K562 (cell line): Measurements from ENCODE around the gene GDF9. TPM values are rescaled to one million over a fixed set of nuclear protein-coding genes. Genes with fewer than 3 reads are reported as not detected.

Source experiments
- CAMTA2 ChIP-seq: fragments of 250-450 bp; sonication (Bioruptor Pico); conservative IDR thresholded peaks from 2 replicates; pipeline ENCODE4 v1.5.1; 2022
- CBFB ChIP-seq: sonication (generic); formaldehyde crosslinking; IDR thresholded peaks from 2 replicates; pipeline ENCODE4 v1.4.0; 2020; ENCODE audit warnings: mild to moderate bottlenecking, missing genetic modification reagents
- CEBPZ ChIP-seq: fragments of 150-350 bp; IDR thresholded peaks from 2 replicates; pipeline ENCODE4 v1.6.1; 2014; ENCODE audit warnings: low read depth, mild to moderate bottlenecking, low read length, borderline replicate concordance
- GATAD2B ChIP-seq: fragments of 450-650 bp; IDR thresholded peaks from 2 replicates; pipeline ENCODE4 v1.6.1; 2017; ENCODE audit warnings: mild to moderate bottlenecking, borderline replicate concordance
- JUND ChIP-seq, 2 experiments: IDR thresholded peaks; 2 replicates in 1 of 2; 3 replicates in 1 of 2; pipeline ENCODE4 v1.6.1; 2011; ENCODE audit warnings: borderline replicate concordance in 2 of 2, low read depth in 2 of 2, low read length in 2 of 2, improper control_type of control experiment in 1 of 2, missing biosample characterization in 1 of 2, missing genetic modification characterization in 1 of 2, missing genetic modification reagents in 1 of 2
- KAT7 ChIP-seq: sonication (generic); formaldehyde crosslinking; IDR thresholded peaks from 2 replicates; pipeline ENCODE4 v1.8.0; 2022; ENCODE audit warnings: missing genetic modification reagents, mild to moderate bottlenecking, borderline replicate concordance
- MECOM ChIP-seq: fragments of 250-450 bp; sonication (Bioruptor Pico); IDR thresholded peaks from 2 replicates; pipeline ENCODE4 v1.8.0; 2022; ENCODE audit warnings: inconsistent platforms
- NCOA6 ChIP-seq: fragments of 450-650 bp; IDR thresholded peaks from 2 replicates; pipeline ENCODE4 v1.6.1; 2017; ENCODE audit warnings: mild to moderate bottlenecking
- NFYB ChIP-seq: IDR thresholded peaks from 2 replicates; pipeline ENCODE4 v1.6.1; 2011; ENCODE audit warnings: mild to moderate bottlenecking, moderate library complexity; ENCODE audit not compliant: insufficient read length; ENCODE audit errors: extremely low read depth
- POLR2G ChIP-seq: fragments of 200-400 bp; formaldehyde crosslinking; IDR thresholded peaks from 2 replicates; pipeline ENCODE4 v1.6.1; 2017; ENCODE audit warnings: low read depth, mild to moderate bottlenecking, antibody characterized with exemption, low read length, moderate library complexity
- RBM34 ChIP-seq: fragments of 200-400 bp; formaldehyde crosslinking; IDR thresholded peaks from 2 replicates; pipeline ENCODE4 v1.6.1; 2018; ENCODE audit warnings: low read length, borderline replicate concordance; ENCODE audit not compliant: insufficient read depth
- SMAD2 ChIP-seq: fragments of 150-350 bp; IDR thresholded peaks from 2 replicates; pipeline ENCODE4 v1.6.1; 2014; ENCODE audit warnings: low read depth, mild to moderate bottlenecking, low read length
- SMARCC2 ChIP-seq: fragments of 450-650 bp; IDR thresholded peaks from 2 replicates; pipeline ENCODE4 v1.6.1; 2017; ENCODE audit warnings: antibody characterized with exemption, moderate library complexity, mild to moderate bottlenecking, low read depth
- TGIF2 ChIP-seq: sonication (generic); formaldehyde crosslinking; IDR thresholded peaks from 2 replicates; pipeline ENCODE4 v1.8.1; 2022; ENCODE audit warnings: mild to moderate bottlenecking, missing genetic modification reagents, moderate library complexity
- ZBTB26 ChIP-seq: fragments of 450-650 bp; formaldehyde crosslinking; IDR thresholded peaks from 2 replicates; pipeline ENCODE4 v1.4.0; 2022; ENCODE audit warnings: missing genetic modification characterization
- ZNF41 ChIP-seq: fragments of 250-450 bp; sonication (Bioruptor Pico); conservative IDR thresholded peaks from 2 replicates; pipeline ENCODE4 v1.4.0; 2020; ENCODE audit warnings: mild to moderate bottlenecking
- ZNF444 ChIP-seq: fragments of 250-450 bp; sonication (Bioruptor Pico); IDR thresholded peaks from 2 replicates; pipeline ENCODE4 v1.4.0; 2020; ENCODE audit warnings: mild to moderate bottlenecking, moderate library complexity
- ZNF586 ChIP-seq: fragments of 450-650 bp; formaldehyde crosslinking; conservative IDR thresholded peaks from 2 replicates; pipeline ENCODE4 v1.4.0; 2020; ENCODE audit warnings: mild to moderate bottlenecking, moderate library complexity
- polyA plus RNA-seq, 8 experiments: library from polyadenylated mRNA; depleted of rRNA in 4 of 8; stranded (reverse) in 5 of 8; unstranded in 3 of 8; fragments of >200 nt; fragmentation: Nextera tagmentation in 2 of 8; fragmentation: Illumina TruSeq in 1 of 8; extraction: Ambion mirVana in 2 of 8; extraction: Trizol in 1 of 8; gene quantifications; 2 replicates each; pipeline versions ENCODE4 v1.2.1 to v1.2.3, GENCODE V29; 2011 to 2014; ENCODE audit warnings: inconsistent platforms in 1 of 8, missing spikeins in 1 of 8
- total RNA-seq, 7 experiments: library from RNA; depleted of rRNA in 6 of 7; stranded (reverse); fragments of >200 nt in 6 of 7; fragmentation: Illumina TruSeq in 2 of 7; extraction: Trizol in 2 of 7; gene quantifications; 2 replicates each; pipeline versions ENCODE4 v1.2.1 to v1.2.3, GENCODE V29; 2011 to 2021; ENCODE audit warnings: low replicate concordance in 1 of 7
- TF ChIP-seq, protein P1 (sequence below): fragments of 150-350 bp; conservative IDR thresholded peaks from 2 replicates; pipeline ENCODE4 v1.6.1; 2014; ENCODE audit warnings: low read length
- TF ChIP-seq, protein P2 (sequence below): sonication (generic); formaldehyde crosslinking; IDR thresholded peaks from 2 replicates; pipeline ENCODE4 v1.9.0; 2022; ENCODE audit warnings: mild to moderate bottlenecking, missing genetic modification reagents

GDF9 gene
- total and polyA plus RNA-seq, 9 of the 15 experiments (the other 6 are each of a cell fraction or from before 2014, with no cell fraction given), result 0.10 to 0.70 (median 0.20) TPM; not detected in 1

DNA sequence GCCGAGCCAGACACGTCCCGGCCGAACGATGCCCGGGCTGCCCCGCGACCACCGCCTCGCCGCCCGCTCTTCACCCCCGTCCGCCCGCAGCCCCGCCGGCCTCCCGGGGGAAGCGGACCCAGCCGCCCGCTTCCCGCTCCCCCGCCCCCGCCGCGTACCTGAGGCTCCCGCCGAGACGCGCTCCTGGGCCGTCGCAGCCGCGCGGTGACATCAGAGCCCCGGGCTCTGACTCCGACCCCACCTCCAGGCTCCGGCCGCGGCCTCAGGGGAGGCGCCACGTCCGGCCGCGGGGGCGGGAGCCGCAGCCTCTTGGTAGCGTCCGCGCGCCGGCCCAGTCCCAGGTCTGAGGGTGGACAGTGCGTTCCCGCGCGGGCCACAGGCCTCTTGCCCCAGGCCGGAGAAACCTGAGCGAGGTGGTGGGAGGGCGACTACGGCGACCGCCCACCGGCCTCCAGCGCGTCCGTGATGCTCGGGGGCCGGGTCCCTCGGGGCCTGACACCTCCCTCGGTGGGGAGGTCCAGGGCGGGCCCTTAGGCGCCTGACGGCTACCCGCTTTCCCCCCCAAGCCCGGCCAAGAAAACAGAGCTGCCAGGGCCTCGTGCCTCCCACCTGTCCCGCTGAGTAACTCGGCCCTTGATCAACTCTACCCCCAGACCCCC is 35.7 kb downstream of the GDF9 start, which contains the start of gene SHROOM1 (continued):
- TF ChIP-seq POLR2G, result peak; percentile 90
- no peak for TF ChIP-seq ZNF41 (CRISPR knock-in tag)
- TF ChIP-seq ZNF586 (CRISPR knock-in tag), result no peak
- no peak for TF ChIP-seq ZNF444 (CRISPR knock-in tag)
- peak; percentile 78 for TF ChIP-seq JUND (IDR thresholded peaks at IDR 0.05; ENCODE audit: borderline replicate concordance, low read depth, low read length)
- no peak; the same call in 2 of the 3 replicates for TF ChIP-seq JUND (tag; IDR thresholded peaks at IDR 0.05; ENCODE audit: borderline replicate concordance, low read depth, low read length)
- TF ChIP-seq, protein P1, sequence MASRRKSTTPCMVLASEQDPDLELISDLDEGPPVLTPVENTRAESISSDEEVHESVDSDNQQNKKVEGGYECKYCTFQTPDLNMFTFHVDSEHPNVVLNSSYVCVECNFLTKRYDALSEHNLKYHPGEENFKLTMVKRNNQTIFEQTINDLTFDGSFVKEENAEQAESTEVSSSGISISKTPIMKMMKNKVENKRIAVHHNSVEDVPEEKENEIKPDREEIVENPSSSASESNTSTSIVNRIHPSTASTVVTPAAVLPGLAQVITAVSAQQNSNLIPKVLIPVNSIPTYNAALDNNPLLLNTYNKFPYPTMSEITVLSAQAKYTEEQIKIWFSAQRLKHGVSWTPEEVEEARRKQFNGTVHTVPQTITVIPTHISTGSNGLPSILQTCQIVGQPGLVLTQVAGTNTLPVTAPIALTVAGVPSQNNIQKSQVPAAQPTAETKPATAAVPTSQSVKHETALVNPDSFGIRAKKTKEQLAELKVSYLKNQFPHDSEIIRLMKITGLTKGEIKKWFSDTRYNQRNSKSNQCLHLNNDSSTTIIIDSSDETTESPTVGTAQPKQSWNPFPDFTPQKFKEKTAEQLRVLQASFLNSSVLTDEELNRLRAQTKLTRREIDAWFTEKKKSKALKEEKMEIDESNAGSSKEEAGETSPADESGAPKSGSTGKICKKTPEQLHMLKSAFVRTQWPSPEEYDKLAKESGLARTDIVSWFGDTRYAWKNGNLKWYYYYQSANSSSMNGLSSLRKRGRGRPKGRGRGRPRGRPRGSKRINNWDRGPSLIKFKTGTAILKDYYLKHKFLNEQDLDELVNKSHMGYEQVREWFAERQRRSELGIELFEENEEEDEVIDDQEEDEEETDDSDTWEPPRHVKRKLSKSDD, result no peak
- TF ChIP-seq ZBTB26 (CRISPR knock-in tag), result no peak
- TF ChIP-seq GATAD2B, result 0 out of 2 replicates have a peak, but pooled peaks have one; percentile 1
- no peak for TF ChIP-seq CBFB
- TF ChIP-seq SMAD2, result no peak
- no peak for TF ChIP-seq SMARCC2
- TF ChIP-seq NFYB, result no peak
- no peak for TF ChIP-seq MECOM
- peak; percentile 55; the same call in 1 of the 2 replicates for TF ChIP-seq KAT7 (CRISPR knock-in tag)
- TF ChIP-seq NCOA6, result no peak
- TF ChIP-seq RBM34, result no peak
- no peak for TF ChIP-seq CAMTA2 (CRISPR knock-in tag)
- 0 out of 2 replicates have a peak, but pooled peaks have one; percentile 24 for TF ChIP-seq TGIF2
- TF ChIP-seq CEBPZ, result no peak
- TF ChIP-seq, protein P2, sequence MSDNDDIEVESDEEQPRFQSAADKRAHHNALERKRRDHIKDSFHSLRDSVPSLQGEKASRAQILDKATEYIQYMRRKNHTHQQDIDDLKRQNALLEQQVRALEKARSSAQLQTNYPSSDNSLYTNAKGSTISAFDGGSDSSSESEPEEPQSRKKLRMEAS (CRISPR knock-in tag), result peak; percentile 62
